ENCODE data around the gene RND3. TPM values are rescaled to one million over a fixed set of nuclear protein-coding genes. Genes with fewer than 3 reads are reported as not detected.

RND3 gene
- total RNA-seq, 2 donors from 2014 or later: 41.8 to 77.8 TPM

DNA sequence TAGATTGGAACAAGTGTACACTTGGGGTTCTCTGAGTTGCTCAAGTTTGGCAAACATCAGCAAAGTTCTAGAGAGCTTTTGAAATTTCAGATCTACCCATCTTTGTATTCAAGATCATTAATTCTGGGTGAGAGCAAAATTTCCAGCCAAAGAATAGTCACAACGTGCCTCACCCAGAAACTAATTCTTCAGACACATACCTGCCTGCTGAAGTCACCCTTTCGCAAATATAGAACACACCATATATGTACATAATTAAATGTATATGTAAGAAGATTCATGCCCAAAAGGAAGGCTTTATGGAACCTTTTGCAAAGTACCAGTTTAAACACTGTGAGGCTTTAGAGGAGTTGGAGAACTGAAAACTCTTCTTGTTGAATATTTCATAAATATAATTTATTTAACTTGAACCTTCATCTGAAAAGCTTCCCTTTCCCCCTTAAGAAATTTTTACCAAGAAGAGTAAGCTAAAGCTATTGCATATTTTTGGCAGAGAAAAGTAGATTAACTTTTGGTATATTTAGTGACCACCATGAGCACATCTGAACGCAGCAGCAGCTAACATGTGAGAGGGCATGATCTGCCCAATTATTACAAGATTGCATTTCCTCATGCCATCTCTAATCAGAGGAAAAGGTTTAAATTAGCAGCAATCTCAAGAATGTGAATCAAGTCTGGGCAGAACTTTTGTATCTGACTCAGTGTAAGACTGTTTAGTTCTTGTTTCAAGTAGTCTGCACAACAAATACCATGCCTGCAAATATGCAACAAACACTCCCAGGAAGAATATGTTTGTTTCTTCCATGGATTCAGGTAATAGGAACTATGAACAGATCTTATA lies 8.2 kb downstream of the RND3 start:
- no peak for DNase-seq
- intact Hi-C loops (cut with DNase I, micrococcal nuclease): no loop called here
- ATAC-seq: no peak

DNA sequence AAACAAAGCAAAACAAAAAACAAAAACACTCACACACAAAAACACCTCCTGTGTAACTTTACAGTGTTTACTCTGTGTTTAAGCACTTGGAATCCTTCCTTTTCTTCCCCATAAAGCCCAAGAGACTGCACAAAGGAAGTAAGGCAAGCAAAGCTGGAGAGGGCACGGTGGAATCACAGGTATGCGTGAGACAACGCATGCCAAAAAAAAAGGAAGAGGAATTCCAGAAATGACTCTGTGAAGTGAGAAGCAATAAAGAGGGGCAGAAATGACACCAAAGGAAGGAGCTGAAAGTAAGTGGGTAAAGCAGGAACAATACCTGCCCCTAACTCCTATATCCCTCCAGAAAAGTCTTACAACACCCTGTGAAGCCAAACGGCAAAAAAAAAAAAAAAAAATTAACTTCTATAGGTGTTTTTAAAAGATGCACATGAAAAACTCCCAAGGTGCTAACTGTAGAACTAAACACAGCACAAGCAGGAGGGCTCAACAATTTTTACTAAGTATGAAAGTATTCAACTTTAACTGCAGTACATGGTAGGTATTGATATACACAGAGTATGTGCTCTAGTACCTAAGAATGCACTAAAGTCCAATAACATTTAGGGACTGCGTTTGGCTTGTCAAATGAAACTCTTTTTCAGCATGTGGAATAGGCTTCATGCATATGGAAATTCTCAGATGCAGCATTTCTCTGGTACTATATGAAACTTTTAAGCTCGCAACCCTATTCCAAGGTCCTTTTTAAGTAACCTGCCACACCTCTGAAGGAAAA lies 9.1 kb downstream of the RND3 start:
- intact Hi-C loops (cut with DNase I, micrococcal nuclease): no loop called here
- DNase-seq (no peak), ATAC-seq (peak; percentile 31)

DNA sequence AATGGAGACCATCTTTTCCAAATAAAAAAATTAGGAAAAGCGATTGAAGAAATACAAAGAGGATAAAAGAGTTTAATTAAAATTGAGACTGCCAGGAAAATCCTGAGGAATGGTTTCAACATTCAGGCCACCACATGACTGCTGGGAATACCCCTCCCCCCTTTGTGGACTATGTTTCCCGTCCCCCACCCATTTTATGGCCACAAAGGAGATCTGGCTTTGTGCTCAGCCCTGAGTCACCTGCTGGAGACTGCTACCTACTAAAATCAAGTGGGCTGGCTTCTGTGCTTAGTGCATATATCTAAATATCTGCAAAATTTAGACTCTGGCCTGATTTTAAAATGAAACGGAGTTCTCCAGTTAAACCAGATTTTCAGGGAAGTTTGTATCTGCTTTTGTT lies 10.1 kb downstream of the RND3 start:
- ATAC-seq: peak; percentile 71
- peak; percentile 47 to 81 for DNase-seq
- intact Hi-C loops (cut with DNase I, micrococcal nuclease): no loop called here

DNA sequence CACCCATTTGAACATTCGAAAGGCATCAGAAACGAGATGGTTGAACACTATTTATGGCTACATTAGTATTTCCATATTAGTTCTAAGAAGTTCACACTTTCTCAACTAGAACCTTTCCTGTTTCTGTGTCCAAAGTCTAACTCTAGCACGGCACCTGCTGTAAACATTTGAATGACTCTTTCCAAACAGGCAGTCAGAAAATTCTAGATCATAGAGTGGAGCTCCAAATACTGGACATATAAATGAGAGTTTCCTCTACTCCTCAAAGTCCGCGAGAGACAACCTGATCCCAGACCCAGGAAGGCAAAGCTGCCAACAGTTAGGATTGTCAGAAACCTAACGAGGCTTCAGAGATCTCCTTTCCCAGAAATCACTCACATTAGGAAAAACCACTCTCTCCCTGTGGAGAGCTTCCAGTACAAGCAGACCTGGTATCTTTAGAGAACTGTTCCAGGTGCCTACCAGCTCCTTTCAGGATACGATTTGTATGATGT lies 10.6 kb downstream of the RND3 start:
- intact Hi-C loops (cut with DNase I, micrococcal nuclease): no loop called here
- ATAC-seq (peak; percentile 56), DNase-seq (peak in 1 of 2 donors; percentile 14)

GRCh38 chr2:150476286-150476685 lies 11.2 kb downstream of the RND3 start:
- intact Hi-C loops (cut with DNase I, micrococcal nuclease): no loop called here
- DNase-seq (peak in 1 of 2 donors; percentile 8), ATAC-seq (no peak)

DNA sequence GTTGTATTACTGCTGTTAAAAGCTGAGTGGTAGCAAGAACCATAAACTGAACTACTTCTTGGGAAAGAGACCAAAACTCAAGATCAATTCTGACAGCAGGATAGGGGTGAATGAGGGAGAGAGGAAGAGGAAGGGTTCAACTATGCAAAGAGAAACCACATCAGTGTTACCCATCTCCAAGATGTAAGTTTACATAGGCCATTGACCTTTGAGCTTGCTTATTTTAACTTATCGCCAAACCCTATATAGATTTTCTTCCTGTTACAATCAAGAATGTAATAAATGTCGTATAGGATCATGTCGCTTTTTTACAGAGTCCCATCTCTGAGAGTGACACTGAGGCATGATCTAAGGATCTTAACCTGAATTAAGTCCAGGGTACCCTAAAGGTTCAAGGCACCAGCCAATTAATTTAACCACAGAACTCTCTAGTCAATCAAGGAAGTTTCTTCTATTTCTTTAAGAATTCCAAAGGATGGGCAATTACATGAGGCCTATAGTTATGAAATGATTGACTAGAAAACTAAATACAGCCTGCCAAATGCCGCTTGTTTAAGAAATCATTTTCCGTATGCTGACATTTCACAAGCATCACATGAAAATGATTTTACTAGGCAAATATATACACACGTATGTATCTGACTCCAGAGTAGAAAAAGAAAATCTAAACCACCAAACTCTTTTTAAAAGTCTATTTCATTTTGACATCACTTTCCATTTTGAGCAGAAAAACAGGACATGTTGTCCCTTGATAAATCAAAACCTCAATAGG lies 11.8 kb downstream of the RND3 start:
- intact Hi-C loops (cut with DNase I, micrococcal nuclease): no loop called here
- ATAC-seq (peak; percentile 48), DNase-seq (no peak)

GRCh38 chr2:150474326-150475074 lies 13.0 kb downstream of the RND3 start:
- no peak for DNase-seq
- ATAC-seq: no peak
- intact Hi-C loops (cut with DNase I, micrococcal nuclease): no loop called here

- DNase-seq (no peak), ATAC-seq (no peak)
- intact Hi-C loops (cut with DNase I, micrococcal nuclease): no loop called here
Measured at GRCh38 chr2:150473767-150474166, 13.7 kb downstream of the RND3 start.

DNA sequence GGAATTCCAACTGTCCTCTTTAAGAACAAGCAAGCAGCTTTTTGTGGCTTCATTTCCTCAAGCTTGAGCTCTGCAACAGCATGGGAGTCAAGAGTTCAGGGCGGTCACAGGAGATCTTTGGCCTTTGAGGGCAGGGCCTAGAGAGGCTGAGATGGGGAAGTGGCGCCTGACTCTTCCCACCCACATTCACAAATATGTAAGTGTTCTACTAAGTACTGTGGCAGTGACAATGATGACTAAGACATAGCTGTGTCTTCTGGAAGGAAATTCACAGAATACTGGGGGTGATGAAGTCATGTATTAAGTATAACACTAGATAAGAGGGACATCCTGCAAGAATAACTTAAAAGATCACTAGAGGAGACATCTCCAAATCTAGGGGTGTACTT lies 15.0 kb downstream of the RND3 start:
- intact Hi-C loops (cut with DNase I, micrococcal nuclease): no loop called here
- DNase-seq (peak; percentile 60 to 83), ATAC-seq (peak; percentile 73)

GRCh38 chr2:150471813-150472510 lies 15.5 kb downstream of the RND3 start:
- no peak for DNase-seq
- ATAC-seq: no peak
- intact Hi-C loops (cut with DNase I, micrococcal nuclease): no loop called here

- intact Hi-C loops (cut with DNase I, micrococcal nuclease): no loop called here
- ATAC-seq (no peak), DNase-seq (no peak)
Measured at GRCh38 chr2:150470435-150470834, 17.0 kb downstream of the RND3 start.

GRCh38 chr2:150469706-150470274 lies 17.7 kb downstream of the RND3 start:
- ATAC-seq (no peak), DNase-seq (no peak)
- intact Hi-C loops (cut with DNase I, micrococcal nuclease): no loop called here

GRCh38 chr2:150468350-150468960 lies 19.0 kb downstream of the RND3 start:
- no peak for ATAC-seq
- DNase-seq: no peak
- intact Hi-C loops (cut with DNase I, micrococcal nuclease): no loop called here

DNA sequence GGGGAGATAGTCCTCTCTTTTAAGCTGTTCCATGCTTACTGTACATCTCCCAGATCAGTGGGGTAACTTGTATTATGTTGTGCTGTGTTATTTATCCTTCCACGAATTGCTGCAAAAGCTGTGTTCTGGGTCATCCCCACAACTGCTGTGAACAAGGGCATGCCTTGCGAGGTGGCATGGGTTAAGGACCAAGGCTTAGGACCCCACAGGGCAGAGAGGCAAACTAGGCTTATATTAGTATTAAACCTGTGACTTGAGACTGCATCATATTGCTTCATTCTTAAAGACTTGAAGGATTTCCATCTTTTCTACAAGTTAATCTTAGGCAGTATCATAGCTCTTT lies 19.9 kb downstream of the RND3 start:
- DNase-seq (no peak), ATAC-seq (no peak)
- intact Hi-C loops (cut with DNase I, micrococcal nuclease): no loop called here

DNA sequence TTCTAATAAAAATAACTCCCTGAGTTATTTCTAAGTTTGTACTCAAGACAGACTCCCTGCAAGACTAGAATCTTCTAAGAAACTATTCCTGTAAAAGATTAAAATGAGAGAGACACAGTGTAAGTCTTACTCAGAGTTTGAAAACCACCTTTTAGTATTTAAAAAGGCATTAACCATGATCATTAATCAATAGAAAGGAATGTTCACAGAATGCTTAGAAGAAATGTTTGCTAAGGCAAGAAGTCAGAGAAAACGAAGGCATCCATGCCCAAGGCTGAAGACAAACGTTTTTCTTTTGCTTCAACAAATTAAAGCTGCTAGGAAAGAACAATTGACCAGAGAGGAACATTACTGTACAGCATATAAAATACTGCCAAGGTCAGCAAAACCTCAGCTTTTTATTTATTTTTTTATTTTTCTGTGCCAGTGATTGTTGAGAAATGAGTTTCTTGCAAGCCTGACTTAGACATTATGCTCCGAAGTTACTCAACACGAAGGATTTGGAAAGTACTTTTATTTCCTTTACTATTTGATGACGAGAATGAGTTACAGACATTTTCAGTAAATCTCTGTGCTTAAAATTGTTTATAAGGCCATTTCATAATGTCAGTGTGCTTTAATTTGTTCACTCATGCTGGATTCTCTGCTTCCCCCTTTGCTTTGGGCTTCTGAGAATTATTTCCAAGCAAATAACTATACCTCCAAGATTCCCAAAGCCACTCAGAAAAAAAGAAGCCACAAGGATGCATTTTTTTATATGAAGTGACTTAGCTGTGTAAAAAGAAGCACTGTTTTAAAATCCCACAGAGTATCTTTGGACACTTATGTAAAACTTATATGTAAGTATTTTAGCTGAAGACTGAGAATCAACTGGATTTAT lies 20.5 kb downstream of the RND3 start:
- intact Hi-C loops (cut with DNase I, micrococcal nuclease): no loop called here
- DNase-seq (no peak), ATAC-seq (no peak)

GRCh38 chr2:150465703-150466569 lies 21.5 kb downstream of the RND3 start:
- ATAC-seq: peak; percentile 15
- intact Hi-C loops (cut with DNase I, micrococcal nuclease): no loop called here
- DNase-seq: no peak
